GM12873 (cell line): ENCODE data around the gene CASK.

Experiments used
- TF ChIP-seq, protein P1 (sequence below): IDR thresholded peaks from 2 replicates; pipeline ENCODE4 v1.5.1; 2012; ENCODE audit warnings: low read depth, mild to moderate bottlenecking, moderate library complexity, low read length, control low read depth; ENCODE audit not compliant: insufficient read depth; ENCODE audit errors: missing control alignments

CASK gene

DNA sequence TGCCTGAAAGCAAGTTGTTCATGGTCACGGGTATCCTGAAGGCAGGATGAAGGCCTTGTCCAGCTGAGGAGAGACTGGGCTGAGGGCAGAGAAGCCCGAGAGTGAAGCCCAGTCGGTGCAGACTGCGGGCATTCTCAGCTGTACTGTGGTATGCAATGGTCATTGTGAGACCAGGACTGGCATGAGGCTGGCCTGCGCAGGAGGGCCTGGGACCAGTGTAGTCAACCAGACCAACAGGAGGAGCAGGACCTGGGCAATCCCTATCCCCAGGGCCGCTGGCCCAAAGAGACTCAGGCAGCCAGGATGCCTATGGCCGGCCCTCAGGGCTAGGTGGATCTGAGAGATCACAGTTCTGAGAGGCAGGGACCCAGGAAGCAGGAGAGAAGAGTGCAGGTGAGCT is 394.6 kb downstream of the CASK start:
- TF ChIP-seq, protein P1, sequence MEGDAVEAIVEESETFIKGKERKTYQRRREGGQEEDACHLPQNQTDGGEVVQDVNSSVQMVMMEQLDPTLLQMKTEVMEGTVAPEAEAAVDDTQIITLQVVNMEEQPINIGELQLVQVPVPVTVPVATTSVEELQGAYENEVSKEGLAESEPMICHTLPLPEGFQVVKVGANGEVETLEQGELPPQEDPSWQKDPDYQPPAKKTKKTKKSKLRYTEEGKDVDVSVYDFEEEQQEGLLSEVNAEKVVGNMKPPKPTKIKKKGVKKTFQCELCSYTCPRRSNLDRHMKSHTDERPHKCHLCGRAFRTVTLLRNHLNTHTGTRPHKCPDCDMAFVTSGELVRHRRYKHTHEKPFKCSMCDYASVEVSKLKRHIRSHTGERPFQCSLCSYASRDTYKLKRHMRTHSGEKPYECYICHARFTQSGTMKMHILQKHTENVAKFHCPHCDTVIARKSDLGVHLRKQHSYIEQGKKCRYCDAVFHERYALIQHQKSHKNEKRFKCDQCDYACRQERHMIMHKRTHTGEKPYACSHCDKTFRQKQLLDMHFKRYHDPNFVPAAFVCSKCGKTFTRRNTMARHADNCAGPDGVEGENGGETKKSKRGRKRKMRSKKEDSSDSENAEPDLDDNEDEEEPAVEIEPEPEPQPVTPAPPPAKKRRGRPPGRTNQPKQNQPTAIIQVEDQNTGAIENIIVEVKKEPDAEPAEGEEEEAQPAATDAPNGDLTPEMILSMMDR: no peak

DNA sequence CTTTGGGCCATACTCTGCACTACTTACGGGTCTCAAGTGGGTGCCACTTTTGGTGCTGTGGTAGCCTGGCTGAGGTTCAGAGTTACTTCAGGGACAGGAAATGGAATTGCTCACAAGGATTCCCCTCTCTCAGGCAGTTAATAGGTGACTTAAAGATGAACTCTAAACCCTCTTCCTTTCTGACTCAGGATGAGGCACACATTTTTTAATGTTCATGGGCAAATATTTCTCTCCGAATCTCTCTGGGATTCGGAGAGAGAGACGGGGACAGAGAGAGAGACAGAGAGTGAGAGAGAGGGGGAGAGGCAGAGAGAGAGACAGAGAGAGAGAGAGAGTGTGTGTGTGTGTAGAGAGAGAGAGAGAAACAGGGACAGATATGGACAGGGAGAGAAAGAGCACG is 396.4 kb downstream of the CASK start:
- TF ChIP-seq, protein P1: no peak

DNA sequence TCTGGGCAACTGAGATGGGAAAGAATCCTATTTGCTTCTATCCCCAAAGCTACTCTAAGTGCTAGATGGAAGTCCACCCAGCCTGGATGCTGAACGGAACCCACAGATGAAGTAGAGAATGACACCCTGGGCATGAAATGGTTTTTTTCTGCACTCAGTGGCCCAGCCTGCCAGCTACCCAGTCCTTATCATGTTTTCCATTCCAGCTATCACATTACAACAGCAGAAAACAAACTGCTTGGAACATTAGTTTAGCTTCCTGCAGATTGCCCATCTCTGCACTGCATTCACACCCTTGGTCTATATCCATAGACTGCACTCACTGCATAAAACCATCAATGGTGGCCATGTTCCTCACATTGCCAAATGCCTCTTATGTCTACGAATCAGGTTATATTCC is 397.1 kb downstream of the CASK start:
- TF ChIP-seq, protein P1: no peak

DNA sequence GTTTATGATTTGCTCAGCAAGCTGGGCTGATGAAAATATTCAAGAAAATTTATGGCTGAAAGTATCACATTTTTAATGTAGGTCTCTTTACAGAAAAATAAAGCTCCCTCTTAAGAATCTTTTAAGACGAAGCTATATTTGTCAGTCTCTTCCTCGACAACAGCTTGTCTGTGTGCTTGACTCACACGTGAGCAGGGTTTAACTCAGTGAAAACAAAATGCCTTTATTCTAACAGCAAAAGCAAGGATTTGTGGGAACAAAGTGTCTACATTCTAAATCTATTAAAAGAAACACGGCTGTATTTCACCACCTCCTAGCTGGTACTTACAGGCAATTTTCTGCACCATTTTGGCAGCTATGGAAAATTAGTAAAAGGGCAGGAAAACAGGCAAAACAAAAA is 400.7 kb downstream of the CASK start:
- TF ChIP-seq, protein P1: no peak

DNA sequence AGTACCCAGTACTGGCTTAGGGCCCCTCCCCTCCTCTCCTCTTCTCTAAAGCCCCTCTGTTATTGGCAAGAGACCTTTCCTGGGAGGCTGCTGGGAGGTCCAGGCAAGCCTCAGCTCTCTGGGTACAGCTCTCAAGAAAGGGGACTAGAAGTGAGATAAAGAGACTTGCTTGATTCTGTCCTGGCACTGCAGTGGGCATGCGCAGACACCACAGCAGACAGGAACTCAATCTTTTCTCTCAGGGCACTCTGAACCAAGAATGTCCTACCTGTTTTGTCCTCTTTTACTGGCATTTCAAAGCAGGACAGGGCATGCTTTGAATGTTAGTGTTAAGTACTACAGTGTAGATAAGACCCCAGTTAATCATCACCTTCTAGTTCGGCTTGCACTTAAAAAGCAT is 401.3 kb downstream of the CASK start:
- TF ChIP-seq, protein P1: no peak

DNA sequence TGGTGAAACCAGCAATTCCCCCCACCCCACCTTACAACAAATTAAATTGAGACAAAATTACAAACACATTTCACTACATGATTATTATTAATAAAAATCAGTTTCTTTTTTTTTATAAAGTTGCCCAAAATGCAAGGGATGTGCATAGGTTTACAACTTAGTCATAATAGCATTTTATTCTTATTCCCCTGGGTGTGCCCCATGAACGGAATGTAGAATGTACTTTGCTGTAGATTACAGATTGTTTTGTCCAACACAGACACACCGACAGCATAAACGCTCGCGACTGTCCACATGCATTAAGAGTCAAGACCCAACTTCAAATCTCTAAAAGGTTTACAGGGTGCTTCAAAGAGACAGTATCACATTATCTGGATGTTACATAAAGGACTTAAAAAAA is 403.9 kb downstream of the CASK start:
- TF ChIP-seq, protein P1: no peak

DNA sequence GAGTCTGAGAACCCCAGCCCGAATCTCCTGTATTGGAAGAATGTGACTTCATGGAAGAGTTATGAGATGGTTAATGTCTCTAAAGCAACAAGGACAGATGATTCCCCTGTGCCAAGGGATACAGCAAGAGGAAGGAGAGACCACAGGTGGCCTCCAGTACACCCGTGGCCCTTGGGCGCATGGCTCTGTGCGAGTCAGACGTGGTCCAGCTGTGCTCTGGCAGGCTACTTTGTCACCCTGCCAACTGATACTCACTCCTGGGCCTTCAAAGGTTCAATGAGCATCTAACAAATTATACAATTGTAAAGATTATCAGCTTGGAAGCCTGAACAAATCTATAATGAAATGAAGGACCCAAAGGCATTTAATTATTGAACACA is 404.5 kb downstream of the CASK start:
- TF ChIP-seq, protein P1: no peak
